Thoracic aorta (tissue), 2 donors: Measurements from ENCODE around the gene MAN1A2. TPM values are rescaled to one million over a fixed set of nuclear protein-coding genes. Genes with fewer than 3 reads are reported as not detected.

ENCODE experiments used
- ATAC-seq: fragments of 150-250 bp; one replicate; pipeline ENCODE4 v1.8.0; 2017; ENCODE audit warnings: low read depth; ENCODE audit not compliant: insufficient number of reproducible peaks, low FRiP score
- DNase-seq: peaks from one replicate; pipeline ENCODE4 v3.0.0-alpha.2; 2020; ENCODE audit warnings: low spot score
- H3K27ac ChIP-seq, 2 donors: fragments of 200-600 bp; sonication (generic); 1 replicate in 1 of 2; 2 replicates in 1 of 2; pipeline ENCODE4 v1.5.1; 2016; ENCODE audit warnings: mild to moderate bottlenecking in 2 of 2, moderate library complexity in 2 of 2
- H3K27me3 ChIP-seq: fragments of 200-600 bp; sonication (generic); replicated peaks from 2 replicates; pipeline ENCODE4 v1.6.0; 2016; ENCODE audit warnings: mild to moderate bottlenecking; ENCODE audit not compliant: insufficient read depth
- H3K36me3 ChIP-seq: fragments of 200-600 bp; sonication (generic); one replicate; pipeline ENCODE4 v1.5.1; 2016
- H3K4me1 ChIP-seq, 2 donors: fragments of 200-600 bp; sonication (generic); 1 replicate in 1 of 2; 2 replicates in 1 of 2; pipeline versions ENCODE4 v1.5.1 to v1.6.0; 2016; ENCODE audit warnings: low read depth in 2 of 2, mild to moderate bottlenecking in 1 of 2; ENCODE audit not compliant: control insufficient read depth in 1 of 2
- H3K4me3 ChIP-seq: fragments of 200-600 bp; sonication (generic); 2 replicates; pipeline ENCODE4 v1.5.1; 2016; ENCODE audit warnings: mild to moderate bottlenecking
- H3K9me3 ChIP-seq: fragments of 200-600 bp; sonication (generic); 2 replicates; pipeline ENCODE4 v1.5.1; 2016
- total RNA-seq, 2 donors: library from RNA; depleted of rRNA; stranded (reverse); fragments of >200 nt; gene quantifications; one replicate each; pipeline versions ENCODE4 v1.1.0 to v1.2.3, GENCODE V29; 2016
- TF ChIP-seq, protein P1 (sequence below): fragments of 200-600 bp; sonication (generic); IDR thresholded peaks from one replicate; pipeline ENCODE4 v1.5.1; 2019; ENCODE audit warnings: antibody characterized with exemption

The MAN1A2 gene
- total RNA-seq, 2 donors from 2014 or later, result 27.1 to 48.7 TPM

DNA sequence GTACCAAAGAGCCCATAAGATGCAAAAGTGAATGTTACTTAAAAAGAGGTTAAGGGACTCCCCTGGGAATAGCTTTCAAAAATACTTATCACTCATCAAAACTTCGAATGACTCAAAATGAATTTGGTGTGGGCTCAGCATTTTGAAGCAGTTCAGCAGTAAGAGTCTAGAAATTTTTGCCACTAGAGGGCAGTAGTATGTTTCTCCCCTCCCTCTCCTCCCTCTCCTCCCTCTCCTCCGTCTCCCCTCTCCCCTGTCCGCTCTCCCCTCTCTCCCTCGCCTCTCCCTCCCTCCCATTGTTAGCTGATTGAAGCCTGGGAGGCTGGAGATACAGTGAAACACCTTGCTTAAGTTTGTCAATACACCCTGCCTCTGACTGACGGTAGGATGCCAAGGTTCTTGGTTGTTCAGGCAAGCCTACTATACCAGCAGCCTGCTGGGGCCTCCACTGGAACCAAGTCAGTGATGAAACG is 167.8 kb downstream of the MAN1A2 start:
- Histone ChIP-seq H3K27ac (no peak overlapping the region), H3K27me3 (no peaks in the 10 kb centered on the region), H3K9me3 (no peaks in the 10 kb centered on the region), H3K36me3 (no peaks in the 10 kb centered on the region), H3K4me1 (peaks cover 0 to 4% of the 10 kb centered on the region in 2 donors), H3K4me3 (peak overlapping the region; percentile 48)
- TF ChIP-seq, protein P1, sequence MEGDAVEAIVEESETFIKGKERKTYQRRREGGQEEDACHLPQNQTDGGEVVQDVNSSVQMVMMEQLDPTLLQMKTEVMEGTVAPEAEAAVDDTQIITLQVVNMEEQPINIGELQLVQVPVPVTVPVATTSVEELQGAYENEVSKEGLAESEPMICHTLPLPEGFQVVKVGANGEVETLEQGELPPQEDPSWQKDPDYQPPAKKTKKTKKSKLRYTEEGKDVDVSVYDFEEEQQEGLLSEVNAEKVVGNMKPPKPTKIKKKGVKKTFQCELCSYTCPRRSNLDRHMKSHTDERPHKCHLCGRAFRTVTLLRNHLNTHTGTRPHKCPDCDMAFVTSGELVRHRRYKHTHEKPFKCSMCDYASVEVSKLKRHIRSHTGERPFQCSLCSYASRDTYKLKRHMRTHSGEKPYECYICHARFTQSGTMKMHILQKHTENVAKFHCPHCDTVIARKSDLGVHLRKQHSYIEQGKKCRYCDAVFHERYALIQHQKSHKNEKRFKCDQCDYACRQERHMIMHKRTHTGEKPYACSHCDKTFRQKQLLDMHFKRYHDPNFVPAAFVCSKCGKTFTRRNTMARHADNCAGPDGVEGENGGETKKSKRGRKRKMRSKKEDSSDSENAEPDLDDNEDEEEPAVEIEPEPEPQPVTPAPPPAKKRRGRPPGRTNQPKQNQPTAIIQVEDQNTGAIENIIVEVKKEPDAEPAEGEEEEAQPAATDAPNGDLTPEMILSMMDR, result peak; percentile 77
- no peak for DNase-seq
- ATAC-seq, result peak; percentile 85

DNA sequence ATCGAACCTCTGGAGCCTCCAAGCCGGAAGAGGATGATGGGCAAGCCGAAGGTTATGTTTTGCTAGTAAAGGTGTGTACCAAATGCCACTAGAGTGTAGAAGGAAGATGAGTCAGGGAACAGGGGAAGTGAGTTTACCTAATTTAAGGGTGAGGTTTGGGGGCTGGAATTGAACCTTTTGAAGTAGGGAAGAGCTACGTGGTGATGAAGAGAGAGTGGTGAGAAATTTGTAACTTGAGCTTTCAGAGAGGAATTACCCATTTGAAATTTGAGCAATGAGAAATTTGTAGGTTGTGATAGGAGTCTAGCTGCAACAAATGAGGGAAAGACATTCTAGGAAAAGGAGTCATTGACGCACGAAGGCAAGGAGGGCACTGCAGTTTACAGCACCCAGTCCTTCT is 168.6 kb downstream of the MAN1A2 start:
- Histone ChIP-seq H3K27me3 (no peaks in the 10 kb centered on the region), H3K27ac (no peak overlapping the region), H3K4me3 (no peak overlapping the region), H3K36me3 (no peaks in the 10 kb centered on the region), H3K9me3 (no peaks in the 10 kb centered on the region), H3K4me1 (peaks cover 0 to 4% of the 10 kb centered on the region in 2 donors)
- DNase-seq (no peak), ATAC-seq (no peak)
- TF ChIP-seq, protein P1, result no peak

DNA sequence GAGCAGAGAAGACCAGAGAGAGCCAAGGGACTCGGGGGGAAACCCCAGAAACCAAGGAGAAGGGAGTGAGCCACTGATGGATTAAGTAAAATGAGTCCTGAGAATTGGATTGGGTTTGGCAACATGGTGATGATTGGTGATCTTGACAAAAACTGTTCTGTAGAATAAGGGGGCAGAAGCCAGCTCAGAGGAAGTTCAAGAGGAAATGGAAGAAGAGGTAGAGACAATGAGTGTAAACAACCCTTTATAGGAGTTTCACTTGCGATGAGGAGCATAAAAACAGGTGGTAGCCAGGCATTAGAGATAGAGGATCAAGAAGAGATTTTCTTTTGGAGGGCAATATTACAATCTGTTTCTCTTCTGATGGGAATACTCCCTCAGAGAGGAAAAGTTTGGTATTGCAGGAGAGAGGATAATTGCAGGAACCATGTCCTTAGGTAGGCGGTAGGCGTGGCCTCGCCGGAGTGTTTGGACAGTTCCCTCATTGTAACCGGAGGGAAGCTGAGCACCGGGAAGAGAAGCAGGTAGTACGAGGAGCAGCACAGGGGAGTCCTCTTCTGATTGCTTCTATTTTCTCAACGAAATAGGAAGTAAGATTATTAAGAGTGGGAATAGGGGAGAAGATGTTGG is 170.2 kb downstream of the MAN1A2 start:
- Histone ChIP-seq H3K9me3 (no peaks in the 10 kb centered on the region), H3K4me1 (peaks cover 0 to 4% of the 10 kb centered on the region in 2 donors), H3K27ac (no peak overlapping the region), H3K36me3 (no peaks in the 10 kb centered on the region), H3K27me3 (no peaks in the 10 kb centered on the region), H3K4me3 (no peak overlapping the region)
- no peak for ATAC-seq
- TF ChIP-seq, protein P1, result no peak
- no peak for DNase-seq

DNA sequence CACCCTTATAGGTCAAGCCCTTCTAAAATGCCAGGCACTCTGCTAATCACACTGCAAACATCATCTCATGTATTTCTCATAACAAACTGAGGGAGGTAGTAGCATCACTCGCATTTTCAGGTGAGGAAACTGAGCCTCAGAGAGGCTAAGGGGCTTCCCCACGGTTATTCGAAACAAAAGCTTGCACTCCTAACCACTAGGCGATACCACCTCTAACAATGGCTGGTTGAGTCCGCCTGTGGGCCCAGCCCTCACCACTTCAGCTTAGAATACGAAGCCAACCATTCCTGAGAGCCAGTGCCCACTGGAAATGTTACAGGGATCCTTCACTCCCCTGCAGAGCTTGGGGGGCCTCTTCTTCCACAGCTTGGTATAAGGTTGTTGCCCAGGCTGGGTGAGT is 173.3 kb downstream of the MAN1A2 start:
- Histone ChIP-seq H3K9me3 (no peaks in the 10 kb centered on the region), H3K27me3 (no peaks in the 10 kb centered on the region), H3K27ac (no peak overlapping the region), H3K4me1 (no peaks in the 10 kb centered on the region), H3K4me3 (no peak overlapping the region), H3K36me3 (no peaks in the 10 kb centered on the region)
- TF ChIP-seq, protein P1, result no peak
- ATAC-seq (no peak), DNase-seq (no peak)

DNA sequence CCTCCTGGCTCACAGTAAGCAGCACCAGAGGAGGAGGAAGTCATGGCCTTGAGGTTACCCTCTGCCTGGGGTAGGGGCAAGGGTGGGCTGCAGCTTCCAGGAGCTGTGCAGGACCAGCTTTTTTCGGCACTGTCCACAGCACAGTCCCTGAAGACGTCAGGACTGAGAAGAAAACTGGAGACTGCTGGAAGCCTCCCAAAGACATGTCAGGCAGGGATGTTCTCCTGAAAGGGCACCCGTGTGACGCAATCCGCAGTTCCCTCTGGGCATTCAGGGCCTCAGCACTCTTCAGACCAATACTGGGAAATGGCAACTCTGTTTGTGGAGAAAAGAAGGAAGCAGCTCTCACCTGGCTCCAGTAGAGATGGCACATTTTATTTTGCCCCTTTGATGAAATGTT is 173.8 kb downstream of the MAN1A2 start:
- Histone ChIP-seq H3K36me3 (no peaks in the 10 kb centered on the region), H3K9me3 (no peaks in the 10 kb centered on the region), H3K4me1 (no peaks in the 10 kb centered on the region), H3K4me3 (no peak overlapping the region), H3K27ac (no peak overlapping the region), H3K27me3 (no peaks in the 10 kb centered on the region)
- TF ChIP-seq, protein P1, result no peak
- DNase-seq (no peak), ATAC-seq (no peak)
